Activated T-cell treated with anti-CD3 and anti-CD28 coated beads for 24 hours (primary cell): ENCODE measurements around the gene AUP1.
A peak's percentile ranks its signal among the peaks of the same experiment; 100 is the strongest.

ENCODE experiments used
- DNase-seq: peaks from one replicate; pipeline ENCODE4 v3.0.0-alpha.2; 2020; ENCODE audit warnings: low read depth

The AUP1 gene

GRCh38 chr2:74535440-74535965 is 6.0 kb upstream of the AUP1 start:
- DNase-seq = no peak

GRCh38 chr2:74534411-74534810 is 4.9 kb upstream of the AUP1 start:
- no peak for DNase-seq

DNA sequence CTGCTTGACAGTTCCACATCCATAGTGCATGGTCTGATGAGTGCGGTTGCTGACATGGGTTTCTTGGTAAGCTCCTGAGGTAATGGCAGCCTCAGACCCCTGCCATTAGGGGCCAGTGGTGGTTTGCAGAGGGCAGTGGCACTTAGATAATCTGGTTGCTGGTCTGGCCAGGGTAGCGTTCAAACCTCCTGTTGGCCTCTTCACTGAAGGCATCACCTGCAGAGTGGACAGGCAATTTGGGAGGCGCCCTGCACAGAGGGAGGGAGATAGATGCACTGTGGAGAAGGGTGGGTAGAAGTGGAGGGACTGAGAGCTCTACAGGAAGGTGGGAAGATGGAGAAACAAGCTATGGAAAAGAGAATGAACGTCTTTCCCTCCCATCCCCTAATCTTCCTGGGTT is 4.0 kb upstream of the AUP1 start:
- DNase-seq = no peak

DNA sequence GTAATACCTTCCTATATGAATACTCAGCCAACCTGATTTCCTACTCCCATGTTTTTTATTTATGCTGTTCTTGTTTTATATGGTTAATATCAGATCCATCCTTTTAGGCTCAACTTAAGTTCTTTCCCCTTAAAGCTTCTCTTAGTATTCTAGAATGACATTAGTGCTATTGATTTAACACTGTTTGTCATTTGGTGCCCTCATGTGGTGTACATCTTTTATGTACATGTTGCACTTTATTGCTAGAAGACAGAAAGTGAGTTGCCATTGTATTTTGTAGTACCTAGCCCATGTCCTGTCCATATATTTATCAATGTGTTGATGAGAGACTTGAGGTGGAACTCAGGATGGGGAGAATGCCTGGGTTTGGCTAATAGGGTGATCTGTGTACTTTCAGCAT is 2.7 kb upstream of the AUP1 start:
- no peak for DNase-seq

GRCh38 chr2:74531666-74532065 is 2.2 kb upstream of the AUP1 start:
- no peak for DNase-seq

DNA sequence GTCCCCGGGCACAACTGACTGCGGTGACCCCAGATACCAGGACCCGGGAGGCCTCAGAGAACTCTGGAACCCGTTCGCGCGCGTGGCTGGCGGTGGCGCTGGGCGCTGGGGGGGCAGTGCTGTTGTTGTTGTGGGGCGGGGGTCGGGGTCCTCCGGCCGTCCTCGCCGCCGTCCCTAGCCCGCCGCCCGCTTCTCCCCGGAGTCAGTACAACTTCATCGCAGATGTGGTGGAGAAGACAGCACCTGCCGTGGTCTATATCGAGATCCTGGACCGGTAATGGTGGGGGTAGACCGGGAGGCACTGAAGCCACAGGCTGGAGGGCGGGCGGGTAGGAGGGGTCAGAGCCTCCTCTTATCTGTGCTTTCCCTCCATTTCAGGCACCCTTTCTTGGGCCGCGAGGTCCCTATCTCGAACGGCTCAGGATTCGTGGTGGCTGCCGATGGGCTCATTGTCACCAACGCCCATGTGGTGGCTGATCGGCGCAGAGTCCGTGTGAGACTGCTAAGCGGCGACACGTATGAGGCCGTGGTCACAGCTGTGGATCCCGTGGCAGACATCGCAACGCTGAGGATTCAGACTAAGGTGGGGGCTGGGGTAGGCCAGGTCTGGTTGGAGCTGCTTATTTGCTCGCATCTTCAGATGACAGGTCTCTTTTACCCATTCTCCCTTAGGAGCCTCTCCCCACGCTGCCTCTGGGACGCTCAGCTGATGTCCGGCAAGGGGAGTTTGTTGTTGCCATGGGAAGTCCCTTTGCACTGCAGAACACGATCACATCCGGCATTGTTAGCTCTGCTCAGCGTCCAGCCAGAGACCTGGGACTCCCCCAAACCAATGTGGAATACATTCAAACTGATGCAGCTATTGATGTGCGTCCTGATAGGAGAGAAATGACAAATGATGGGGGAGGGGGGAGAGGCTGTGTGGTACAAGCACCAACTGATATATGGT is 1.0 kb upstream of the AUP1 start:
- DNase-seq = no peak

DNA sequence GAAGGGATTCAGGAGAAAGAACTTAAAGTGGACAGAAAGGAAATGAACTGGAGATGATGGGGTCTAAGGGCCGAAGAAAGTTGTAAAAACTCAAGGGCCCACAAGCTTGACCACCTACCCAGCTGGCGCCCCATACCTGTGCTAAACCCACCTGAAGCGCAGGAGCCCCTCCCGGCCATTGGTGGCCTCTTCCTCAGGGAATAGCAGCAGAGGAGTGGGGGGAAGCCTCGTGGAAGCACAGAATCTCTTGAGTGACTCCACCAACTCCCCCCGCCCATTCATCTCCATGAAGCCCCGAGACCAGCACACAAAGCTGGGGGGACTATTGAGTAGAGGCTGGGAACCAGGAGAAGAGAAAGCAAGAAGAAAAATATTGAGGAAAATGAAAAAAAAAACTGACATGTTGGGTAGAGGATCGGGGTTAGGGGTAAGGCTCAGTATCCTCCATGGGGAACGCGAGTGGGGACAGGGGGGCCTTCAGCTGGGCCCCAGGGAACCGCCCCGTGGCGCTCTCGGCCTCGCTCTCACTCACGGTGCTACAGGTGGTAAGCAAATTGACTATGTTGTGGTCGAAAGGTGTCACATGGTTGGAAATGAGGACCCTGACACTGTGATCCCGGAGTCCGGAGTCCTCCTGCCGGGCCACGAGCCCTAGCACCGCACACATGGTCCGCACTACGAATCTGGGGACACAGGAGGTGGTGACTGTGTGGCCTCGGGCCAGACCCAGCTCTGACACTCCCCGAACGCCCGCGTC is 728 bp downstream of the AUP1 start:
- no peak for DNase-seq

- DNase-seq = no peak
Observed at GRCh38 chr2:74527741-74528140, 1.8 kb downstream of the AUP1 start.

DNA sequence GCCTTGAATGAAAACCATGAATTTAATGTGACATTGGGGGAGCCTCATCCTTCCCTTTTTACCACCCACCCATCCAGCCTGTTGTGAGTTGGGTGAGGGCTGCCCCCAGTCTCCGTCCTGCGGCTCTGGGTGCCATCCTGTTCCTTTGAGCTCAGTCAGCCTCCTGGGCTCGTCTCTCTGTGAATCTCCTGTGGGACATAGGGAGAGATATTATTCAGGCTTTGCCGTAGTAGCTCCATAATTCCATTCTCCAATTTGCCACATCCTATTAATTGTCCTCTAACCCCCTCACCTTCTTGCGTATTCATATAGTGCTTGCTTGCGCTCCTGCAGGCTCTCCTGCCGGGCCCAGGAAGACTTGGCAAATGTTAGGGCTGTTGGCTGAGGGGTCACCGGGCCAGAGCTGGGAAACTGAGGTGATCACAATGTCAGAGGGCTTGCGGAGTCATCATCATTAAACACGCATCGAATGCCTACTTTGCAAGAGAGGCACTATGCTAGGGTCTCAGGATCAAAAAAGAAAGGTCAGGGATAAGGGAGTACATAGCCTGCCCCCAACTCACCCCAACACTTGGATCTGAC is 2.8 kb downstream of the AUP1 start:
- no peak for DNase-seq

GRCh38 chr2:74525717-74526648 is 3.5 kb downstream of the AUP1 start, which contains the start of gene DQX1:
Gene DQX1, minus strand, starts transcription at chr2:74526231. Its CDS starts 502 bp downstream, at chr2:74525729.
- no peak for DNase-seq

GRCh38 chr2:74524955-74525716 is 4.4 kb downstream of the AUP1 start:
- DNase-seq = no peak

- DNase-seq = no peak
Observed at GRCh38 chr2:74524005-74524404, 5.5 kb downstream of the AUP1 start.

DNA sequence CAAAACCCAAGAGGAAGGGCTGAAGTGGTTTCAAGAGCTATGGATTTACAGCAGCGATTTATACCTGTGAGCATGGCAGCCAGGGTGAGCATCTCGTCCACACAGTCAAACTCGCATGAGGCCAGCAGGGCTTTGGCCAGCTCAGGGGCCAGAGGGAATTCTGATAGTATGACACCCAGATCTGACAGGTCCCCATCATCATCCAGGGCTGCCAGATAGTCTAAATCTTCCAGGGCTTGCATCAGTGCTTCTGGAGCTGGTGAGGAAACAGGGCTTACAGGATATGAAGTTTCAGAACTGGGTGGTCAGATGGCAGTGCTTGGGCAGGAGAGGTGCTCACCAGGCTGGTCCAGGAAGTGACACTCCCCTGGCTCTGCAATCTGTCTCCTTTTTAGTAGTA is 7.0 kb downstream of the AUP1 start:
- no peak for DNase-seq

DNA sequence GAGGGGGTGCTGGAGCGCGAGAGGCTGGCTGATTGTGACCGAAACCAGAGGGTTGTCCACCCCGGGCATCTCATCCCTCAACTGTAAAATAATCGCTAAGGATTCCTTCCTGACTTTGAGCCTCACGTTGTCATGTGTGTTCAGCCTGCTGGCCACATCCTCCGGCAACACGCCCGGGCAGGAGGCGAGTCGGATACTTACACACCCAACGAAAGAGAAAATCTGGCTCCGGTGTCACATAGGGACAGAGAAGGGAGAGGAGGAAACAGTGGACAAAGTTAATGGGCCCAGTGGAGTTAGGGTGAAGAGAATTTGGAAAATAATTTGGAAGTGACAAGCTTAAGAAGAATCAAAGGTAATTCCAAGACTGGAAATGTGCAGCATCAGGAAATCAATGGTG is 12.9 kb downstream of the AUP1 start:
- no peak for DNase-seq

DNA sequence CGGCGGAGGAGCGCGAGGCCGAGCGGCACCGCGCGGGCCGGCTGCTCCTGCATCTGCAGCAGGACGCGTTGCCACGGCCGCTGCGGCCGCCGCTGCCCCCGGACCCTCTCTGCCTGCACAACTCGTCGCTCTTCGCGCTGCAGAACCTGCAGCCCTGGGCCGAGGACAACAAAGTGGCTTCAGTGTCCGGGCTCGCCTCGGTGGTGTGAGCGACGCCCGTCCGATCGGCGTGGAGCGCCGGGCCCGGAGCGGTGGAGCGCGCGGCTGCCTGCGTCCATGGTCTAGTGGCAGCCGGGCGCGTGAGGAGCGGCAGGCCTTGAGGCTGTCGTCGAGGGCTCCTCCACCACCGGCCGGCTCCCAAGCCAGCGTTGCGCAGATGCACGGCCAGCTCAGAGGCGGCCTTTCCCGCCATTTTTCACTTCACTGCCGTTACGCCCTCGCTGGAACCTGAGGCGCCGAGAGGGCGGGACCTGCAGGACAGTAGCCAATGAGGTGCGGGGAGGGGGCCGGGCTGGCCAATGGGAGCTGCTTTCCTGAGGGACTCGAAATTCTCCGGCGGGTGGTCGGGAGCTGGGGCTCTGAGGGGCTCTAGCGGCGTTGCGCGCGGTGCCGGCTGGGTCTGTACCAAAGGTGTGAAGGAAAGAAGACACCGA is 13.4 kb downstream of the AUP1 start:
- DNase-seq = peak; percentile 72

GRCh38 chr2:74515271-74515980 is 14.1 kb downstream of the AUP1 start:
- no peak for DNase-seq

DNA sequence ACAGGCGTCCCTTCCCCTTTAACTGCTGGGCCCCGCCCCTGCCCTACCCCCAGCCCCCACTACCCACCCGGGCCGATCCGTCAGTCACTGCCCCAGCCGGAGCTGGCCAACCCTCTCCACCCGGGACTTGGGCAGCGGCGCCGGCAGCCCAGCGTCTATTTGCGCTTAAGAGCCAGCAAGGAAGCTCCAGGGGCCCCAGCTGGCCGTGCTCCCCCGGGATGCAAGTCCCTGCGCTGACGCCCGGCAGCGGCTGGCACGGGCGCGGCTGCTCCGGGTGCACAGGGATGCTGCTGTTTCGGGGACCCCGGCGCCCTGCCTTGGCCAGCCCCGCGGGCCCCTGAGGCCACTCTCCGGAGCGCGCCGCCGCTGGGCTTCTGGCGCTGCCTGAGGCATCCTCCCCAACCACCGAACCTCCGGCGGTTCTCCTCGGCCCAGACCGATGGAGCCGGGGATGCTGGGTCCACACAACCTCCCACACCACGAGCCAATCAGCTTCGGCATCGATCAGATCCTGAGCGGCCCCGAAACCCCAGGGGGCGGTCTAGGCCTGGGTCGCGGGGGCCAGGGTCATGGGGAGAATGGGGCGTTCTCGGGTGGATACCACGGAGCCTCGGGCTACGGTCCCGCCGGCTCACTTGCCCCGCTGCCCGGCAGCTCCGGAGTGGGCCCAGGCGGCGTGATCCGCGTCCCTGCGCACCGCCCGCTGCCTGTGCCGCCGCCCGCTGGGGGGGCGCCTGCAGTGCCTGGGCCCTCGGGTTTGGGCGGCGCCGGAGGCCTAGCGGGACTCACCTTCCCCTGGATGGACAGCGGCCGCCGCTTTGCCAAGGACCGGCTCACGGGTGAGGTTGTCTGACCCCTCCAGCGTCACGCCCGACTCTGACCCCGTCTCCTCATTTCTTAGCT is 14.9 kb downstream of the AUP1 start, which contains the start of gene TLX2:
Gene TLX2, plus strand, starts transcription at position 83 of the 903 bp plus-strand sequence. Its CDS starts 357 bp downstream, at position 440.
- DNase-seq = no peak
